D341Med (cell line): Measurements from ENCODE around the gene SLIT1.
"Not testable (repeated sequence)": the region's sequence is repeated elsewhere in the genome, so short reads cannot be mapped to it uniquely, and the experiment has no call there.

Experiments used
- DNase-seq: peaks from one replicate; pipeline ENCODE4 v3.0.0; 2012; ENCODE audit warnings: low spot score

SLIT1 gene

DNA sequence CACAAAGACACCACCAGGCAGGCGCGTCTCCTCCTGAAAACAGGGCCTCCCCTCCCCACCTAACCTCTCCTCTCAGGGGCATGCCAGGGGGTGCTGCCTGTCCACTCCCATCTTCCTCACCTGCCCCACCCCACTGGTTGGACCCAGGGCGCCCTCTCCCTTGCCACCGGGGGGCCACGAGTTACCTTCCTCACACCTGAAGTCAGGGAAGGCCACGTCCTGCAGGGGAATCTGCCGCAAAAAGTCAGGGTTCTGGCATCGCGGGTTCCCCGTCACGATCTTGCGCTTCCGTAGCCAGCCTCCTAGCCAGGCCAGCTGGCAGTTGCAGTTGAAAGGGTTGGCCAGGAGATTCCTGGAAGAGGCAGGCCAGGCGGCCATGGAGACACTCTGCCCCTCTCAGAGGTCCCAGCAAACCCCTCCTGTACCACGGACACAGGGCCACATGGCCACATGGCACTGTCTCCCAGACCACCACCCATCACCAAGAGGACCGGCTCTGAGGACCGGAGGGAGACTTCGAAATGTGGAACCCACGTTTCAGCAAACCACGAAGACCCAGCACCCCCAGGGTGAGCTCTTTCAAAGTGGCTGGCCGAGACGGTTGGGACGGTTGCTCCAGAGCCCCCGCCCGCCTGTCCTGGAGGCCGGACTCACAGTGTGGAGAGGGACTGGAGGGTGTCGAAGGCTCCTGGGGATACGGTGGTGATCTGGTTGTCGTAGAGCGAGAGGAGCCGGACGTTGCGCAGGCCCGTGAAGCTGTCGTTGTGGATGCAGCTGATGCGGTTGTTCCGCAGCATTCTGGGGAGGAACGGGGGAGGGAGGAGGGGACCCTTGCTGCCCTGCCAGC lies 142.8 kb downstream of the SLIT1 start:
- DNase-seq: no peak

DNA sequence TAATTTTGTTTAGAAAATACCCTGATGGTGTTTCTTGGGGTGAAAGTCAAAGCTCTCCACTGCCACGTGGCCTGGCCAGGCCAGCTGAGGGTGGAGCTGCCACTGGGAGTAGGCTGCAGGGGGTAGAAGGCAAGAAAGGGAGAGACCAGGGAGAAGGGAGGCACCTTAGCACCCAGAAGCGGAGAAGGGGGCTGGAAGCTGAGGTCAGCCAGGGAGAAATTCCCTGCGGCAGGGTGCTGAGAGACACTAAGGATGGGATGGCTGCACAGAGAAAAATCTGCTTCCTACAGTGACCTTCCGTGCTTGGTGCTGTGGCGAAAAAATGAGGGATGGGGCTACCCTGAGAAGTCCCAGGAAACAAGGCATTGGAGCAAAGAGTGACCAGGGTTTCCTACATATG lies 143.7 kb downstream of the SLIT1 start:
- no peak for DNase-seq

DNA sequence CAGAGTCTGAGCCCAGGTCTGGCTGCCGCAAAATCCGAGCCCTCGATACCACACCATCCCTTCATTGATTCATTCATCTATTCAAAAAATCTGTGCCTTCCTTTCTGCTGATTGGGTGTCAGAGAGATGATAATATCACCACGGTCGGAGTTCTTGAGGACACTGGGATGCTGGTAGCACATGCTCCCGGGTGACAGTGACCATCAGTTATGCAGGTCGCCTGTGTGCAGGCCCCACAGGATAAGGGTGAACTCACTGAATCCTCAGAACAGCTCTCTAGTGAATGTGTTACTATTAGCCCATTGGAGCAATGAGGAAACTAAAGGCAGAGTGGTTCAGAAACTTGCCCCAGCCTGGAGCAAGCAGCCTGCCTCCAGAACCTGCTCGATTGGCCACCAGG lies 145.1 kb downstream of the SLIT1 start:
- no peak for DNase-seq

DNA sequence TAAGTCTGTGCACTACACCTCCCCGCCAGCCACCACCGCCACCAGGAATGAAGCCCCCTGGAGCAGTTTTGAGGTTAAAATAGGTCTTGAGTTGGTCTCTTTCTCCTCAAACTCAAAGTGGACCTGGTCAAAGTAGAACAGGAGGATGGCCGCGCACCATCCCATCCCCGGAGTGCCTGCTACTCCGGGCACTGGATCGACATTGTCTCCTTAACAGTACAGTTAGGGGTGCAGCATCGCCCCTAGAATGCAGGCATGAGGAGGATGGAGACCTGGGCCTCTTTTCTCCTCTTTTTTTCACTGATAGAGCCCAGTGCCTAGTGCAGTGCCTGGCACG lies 145.5 kb downstream of the SLIT1 start:
- no peak for DNase-seq

DNA sequence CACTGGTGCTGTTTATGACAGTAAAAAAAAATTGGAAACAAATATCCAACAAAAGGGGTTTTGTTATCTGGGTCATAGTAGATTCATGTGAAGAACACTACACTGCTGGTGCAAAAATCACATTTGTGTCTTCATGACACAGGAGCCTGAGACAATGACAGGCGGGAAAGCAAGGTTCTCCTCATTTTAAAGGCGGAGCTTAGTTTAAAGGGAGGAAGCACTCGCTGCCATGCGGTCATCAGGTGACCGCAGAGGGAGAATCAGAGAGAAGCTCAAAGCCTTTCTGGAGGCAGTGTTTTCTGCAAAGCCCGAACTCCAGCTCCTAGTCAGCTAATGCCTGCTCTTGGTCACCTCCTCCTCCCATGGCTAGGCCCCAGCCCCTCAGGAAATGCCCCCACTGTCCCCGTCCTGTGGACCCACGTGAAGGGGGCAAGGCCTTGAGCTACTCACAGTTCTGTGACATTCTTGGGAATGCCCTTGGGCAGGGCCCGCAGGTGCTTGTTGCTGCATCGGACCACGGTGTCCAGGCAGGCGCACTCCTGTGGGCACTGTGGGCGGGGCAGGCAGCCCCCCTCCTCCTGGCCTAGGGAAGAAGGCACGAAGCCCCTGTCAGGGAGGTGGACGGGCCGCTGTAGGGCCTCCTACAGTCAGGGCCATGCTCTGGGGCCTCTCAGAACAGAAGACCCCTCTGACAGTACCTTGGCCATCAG lies 146.1 kb downstream of the SLIT1 start:
- no peak for DNase-seq

DNA sequence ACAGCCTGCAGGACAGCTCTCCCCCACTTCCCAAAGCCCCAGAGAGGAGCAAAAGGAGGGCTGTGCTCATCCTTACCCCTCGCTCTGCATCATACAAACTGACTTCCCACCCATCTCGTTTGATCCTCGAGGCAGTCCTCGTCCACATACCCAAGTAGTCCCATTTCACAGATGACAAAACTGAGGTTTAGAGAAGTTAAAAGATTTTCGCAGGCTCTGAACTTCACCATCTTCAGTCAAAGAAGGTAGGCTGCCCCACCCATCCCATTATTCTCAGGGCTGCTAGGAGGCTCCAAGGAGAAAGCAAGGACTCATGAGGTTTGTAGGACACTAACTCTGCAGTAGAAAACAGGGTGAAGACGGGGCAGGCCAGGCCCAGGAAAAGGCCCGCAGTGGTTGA lies 147.1 kb downstream of the SLIT1 start:
- DNase-seq: no peak

DNA sequence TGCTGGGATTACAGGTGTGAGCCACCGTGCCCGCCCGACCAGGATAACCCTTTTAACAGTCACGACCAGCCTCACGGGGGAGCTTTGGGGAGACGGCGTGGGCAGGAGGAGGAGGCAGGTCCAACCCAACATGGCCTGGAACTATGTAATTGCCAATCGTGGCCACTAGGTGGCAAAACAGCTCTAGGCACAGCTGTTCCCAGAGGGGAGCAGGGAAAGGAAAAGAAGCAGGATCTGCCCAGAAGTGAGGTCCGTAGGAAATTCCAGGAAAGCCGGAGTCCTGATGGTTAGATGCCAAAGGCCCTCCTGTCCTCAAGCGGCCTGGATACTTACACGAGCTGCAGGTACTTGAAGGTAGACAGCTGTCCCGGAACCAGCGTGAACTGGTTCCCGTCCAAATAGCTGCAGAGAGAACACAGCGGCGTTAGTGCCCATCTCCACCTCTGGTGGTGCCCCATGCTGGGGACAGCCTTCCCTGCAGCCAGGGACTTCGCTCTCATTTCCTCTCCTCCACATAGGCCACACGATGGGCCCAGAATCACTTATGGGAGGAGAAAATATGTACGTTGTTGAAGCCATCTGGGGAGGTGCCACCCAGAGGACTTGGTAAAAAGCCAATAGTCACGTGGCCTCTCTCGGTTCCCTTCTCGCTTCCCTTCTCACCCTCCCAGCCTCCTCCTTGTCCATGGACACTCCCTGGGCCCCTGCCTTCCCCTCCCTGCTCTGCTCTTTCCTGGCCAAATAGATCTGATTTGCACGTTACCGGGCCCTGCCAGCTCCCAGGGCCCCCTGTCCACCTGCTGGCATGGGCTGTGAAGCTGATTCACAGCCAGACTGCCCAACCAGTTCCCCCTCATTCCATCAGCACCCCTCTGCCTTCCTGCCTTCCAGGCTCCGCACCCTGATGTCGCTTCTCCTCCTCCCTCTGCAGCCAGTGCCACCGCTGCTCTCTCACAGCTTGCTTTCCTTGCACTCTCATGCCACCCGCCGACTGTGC lies 148.1 kb downstream of the SLIT1 start:
- DNase-seq: peak; percentile 82

DNA sequence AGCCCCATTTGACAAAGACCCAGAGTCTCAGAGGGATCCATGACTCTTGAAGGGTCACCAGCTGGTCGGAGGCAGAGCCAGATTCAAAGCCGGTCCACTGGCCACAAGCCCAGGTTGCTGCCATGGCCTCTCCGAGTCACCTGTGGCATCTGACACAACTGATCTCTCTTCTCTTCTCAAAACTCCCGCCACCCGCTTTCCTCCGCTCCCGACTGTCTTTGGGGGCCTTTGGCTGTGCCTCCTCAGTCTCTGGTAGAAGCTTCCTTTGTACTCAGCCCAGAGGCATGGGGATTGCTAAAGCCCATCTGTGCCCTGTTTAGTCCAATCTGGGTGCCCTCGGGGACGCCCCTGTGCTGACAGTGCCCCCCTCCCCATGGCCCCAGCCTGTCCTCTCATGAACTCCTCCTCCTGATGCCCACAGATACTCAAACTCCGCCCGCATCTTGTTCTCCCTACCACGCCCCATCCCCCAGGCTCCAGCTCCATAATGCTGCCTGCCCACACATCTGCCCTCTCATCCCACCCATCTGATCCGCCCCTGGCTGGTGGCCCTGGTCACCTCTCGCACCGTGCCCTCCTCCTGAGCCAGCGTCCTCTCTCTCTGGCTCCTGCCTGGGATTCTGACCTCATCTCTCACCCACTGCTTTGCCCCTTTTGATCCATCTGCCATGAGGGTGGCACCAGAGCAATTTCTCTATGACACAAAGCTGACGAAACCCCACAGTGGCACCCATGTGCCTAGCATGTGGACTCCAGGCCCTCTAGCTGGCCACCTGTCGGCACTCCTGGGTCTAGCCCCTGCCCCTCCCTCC lies 150.6 kb downstream of the SLIT1 start:
- no peak for DNase-seq

DNA sequence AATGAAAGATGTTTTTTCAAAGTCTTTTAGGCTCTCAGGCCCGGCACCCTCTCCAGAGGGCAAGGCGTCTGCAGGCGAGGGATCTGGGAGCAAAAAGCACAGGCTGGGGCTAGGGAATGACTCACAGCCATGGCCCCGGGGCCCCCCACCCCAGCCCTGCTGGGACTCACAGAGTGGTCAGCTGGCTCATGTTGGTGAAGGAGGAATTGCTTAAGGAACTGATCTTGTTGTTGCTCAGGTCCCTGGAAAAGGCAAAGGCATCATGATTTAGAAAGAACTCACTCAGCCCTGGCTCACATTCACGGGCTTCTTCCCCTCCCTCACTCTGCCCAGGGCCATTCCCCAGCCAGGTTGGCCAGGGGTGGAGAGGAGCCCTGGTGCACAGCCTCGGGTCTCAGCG lies 151.5 kb downstream of the SLIT1 start:
- no peak for DNase-seq

DNA sequence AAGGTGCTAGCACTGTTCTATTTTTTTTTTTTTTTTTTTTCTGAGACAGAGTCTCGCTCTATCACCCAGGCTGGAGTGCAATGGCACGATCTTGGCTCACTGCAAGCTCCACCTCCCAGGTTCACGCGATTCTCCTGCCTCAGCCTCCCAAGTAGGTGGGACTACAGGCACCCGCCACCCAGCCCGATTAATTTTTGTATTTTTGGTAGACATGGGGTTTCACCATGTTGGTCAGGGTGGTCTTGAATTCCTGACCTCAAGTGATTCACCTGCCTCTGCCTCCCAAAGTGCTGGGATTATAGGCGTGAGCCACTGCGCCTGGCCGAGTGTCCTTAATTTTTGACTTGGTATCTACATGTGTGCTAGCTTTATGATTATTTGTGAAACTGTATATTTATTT lies 151.9 kb downstream of the SLIT1 start:
- DNase-seq: not testable (repeated sequence)

DNA sequence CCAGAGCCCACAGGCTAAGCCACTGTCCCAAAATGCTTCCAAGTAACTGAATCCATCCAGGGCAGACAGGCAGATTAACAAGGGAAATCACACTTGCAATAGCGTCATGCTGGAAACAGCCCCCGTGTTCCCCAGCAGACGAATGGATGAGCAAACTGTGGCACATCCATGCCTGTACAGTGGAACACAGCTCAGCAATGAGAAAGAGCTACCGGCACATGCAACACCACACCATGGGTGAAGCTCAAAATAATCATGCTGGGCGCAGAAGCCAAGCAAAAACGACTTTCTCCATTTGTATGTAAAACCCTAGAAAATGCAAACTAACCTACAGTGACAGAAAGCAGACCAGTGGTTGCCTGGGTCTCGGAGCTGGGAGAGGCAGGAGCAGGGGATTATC lies 153.1 kb downstream of the SLIT1 start:
- no peak for DNase-seq

DNA sequence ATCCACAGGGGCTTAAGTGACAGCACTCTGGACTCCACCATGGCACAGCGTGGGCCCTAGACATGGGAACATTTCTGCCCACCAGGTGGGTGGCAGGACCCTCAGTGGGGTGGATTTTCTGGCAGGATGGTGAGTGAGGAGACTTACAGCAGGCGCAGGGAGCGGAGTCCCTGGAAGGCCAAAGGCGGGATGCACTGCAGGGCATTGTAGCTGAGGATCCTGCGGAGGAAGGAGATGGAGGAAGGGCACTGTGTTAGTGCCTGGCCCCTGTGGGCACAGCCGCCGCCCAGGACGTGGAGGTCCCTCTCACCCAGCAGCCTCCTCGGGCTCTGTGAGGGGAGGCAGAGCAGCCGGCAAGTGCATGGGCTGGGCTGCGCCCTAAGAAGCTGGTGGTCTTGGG lies 154.3 kb downstream of the SLIT1 start:
- no peak for DNase-seq

DNA sequence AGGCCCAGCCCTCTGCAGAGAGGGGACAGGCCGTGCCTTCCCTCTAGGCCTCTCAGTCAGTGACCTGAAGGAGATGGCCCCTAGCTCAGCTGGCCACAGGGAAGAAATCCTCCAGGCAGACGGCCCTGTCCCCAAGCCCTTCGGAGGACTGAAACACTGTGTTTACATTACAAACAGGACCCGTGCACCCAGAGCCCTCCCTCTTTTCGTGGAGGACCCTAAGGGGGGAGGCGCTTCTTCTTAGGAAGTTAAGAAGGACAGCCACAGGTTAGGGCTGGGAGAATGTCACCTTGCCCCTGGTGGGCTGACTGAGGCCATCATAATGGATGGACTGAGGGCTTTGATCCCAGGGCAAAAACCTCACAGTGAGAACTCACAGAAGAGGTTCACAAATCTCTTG lies 154.9 kb downstream of the SLIT1 start:
- DNase-seq: no peak

DNA sequence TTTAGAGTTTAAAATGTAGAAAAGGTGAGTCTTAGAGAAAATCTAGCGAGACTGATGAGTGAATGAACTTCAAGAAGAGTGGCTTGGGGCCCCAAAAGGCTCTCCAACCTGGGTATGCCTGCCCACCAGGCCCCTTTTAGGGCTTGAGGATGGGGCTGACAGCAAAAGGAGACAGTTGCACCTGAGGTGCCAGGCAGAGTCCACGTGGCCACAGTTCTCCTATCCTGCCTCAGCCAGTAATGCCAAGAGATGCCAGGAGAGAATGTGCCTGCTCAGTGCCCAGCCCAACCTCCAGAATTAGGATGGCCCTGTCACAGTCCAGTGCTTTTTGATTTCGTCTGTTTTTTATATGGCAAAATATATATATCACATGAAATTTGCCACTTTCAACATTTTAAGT lies 156.5 kb downstream of the SLIT1 start:
- DNase-seq: no peak

DNA sequence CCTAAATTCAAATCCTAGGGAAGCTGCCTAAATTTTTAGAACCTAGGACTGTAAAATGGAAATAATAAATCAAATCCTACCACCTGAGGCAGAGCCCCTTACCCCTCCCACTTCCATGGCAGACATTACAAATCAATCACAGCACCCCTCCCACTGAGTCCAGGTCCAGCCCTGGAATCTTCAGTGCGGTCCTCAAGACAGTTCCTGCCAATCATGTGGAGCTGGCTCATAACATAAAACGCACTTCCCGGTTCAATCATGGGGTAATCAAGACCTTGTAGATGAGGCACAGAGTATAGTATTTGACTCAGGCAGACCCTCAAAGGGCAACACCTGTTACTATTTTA lies 157.0 kb downstream of the SLIT1 start:
- no peak for DNase-seq

DNA sequence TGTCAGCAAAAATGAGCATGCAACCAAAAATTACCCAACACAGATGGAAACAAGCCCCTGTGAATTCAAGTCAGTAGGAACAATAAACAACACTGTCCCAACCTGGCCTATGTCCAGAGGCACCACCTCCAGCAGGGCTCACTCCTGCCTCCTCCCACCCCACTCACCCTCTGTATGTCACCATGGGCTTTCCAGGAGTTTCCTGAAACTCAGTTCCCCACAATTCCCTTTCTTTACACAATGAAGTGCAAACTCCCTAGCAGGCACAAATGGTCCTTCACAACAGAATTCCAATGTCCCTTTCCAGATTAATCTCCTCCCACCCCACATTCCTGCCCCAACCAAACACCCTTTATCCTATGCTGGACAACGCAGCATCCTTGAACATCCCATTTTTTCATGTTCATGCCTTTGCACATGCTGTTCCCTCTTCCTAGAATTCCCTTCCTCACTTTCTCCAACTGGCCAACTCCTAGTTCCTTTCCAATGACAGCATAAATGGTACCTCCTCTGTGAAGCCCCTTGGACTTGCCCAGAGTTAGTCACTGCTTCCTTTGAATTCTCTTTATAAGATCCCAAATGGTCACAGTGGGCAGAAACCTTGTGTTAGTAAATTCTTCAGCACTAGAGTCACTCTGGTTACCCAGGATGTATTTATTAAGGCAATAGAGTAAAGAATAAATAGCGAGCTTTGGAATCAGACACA lies 157.5 kb downstream of the SLIT1 start:
- DNase-seq: no peak

DNA sequence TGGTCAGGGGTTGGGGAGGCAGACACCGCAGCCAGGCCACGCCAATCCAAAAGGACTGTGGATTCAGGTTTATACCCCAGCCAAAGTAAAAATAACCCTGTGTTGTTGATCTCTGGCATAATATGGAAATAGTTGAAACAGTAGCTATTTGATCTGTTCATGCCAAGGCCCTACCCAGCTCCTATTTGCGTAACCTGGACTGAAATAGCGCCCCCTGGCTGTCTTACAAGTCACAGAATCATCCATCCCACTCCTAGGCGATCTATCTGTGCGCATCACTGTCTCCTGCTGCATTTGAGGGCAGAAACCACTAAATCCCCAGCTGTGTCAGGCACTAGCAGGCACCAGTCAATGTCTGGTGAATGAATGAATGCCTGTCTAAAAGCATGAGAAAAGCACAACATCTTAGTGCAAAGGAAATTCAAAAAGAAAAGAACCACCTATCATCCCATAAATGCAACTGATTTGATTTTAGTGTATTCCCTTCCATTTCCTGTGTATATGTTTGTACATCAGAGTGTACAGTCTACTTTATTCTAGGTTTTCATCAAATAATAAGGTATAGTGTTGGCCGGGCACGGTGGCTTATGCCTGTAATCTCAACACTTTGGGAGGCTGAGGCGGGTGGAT lies 160.0 kb downstream of the SLIT1 start:
- peak; percentile 70 for DNase-seq

DNA sequence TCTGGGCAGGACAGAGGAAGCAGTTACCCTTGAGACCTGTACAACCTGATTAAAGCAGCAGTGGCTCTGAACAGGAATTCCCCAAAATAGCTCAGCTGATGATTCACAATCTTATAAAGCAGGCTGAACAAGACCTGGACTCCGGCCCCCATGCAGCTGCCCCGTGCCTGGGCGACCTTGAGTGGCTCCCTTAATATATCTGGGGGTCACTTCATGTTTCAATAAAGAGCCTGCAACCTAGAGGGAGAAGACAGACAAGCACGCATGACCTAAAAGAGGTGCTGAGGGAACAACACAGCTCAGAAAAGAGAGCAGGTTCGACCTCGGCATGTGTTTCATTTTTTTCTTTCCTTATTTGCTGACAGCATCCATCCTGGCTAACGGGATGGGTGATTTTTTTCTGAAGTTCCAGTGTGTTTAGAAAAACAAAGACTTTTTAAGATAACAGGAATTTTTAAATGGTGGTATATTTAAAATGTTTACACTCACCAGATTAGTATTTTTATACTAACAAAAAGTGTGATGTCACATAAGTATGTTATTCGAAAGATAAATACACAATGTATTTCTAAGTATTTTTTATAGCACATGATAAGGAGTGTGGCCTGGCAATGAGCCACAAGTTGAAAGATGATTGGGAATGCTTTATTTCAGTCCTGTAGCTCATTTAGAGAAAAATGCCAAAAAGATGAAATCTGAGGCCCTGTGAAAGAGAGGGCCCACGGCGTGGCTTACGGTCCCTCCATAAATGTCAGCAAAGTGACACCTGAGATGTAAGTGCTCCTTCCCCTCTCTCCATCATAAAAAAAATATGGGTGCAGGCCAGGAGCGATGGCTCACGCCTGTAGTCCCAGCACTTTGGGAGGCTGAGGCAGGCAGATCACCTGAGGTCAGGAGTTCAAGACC lies 161.3 kb downstream of the SLIT1 start:
- DNase-seq: no peak

DNA sequence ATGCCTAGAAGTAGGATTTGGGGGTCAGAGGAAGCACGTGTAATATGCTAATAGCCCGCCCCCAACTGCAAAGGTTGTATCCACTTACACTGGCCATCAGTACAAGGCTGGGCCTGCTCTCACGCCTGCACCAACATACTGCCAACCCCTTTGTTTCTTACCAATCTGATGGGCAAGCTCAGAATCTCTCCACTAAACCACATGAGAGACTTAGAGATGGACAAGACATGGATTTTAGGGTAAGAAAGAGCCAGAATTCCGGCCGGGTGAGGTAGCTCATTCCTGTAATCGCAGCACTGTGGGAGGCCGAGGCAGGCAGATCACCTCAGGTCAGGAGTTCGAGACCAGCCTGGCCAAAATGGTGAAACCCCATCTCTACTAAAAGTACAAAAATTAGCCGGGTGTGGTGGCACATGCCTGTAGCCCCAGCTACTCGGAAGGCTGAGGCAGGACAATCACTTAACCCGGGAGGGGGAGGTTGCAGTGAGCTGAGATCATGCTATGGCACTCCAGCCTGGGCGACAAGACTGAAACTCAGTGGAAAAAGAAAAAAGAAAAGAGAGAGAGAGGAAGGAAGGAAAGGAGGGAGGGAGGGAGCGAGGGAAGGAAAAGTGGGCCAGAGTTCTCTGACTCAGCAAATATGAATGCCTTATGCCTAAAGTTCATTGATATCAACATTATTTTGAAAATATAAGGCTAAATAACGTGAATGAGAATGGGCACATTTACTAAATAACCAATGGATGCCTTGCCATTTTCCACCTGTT lies 162.2 kb downstream of the SLIT1 start:
- no peak for DNase-seq
